Right lobe of liver (tissue), 6 donors: ENCODE measurements around the gene ASH1L. TPM values are rescaled to one million over a fixed set of nuclear protein-coding genes. Genes with fewer than 3 reads are reported as not detected.

Experiments
- ATAC-seq, 4 donors: fragments of 200-7000 bp; cut with Tn5 transposase; one replicate each; pipeline ENCODE4 v1.9.1; 2020; ENCODE audit warnings: mild to moderate bottlenecking in 4 of 4, moderate library complexity in 4 of 4
- DNase-seq, 3 donors: peaks; one replicate each; pipeline ENCODE4 v3.0.0-alpha.2; 2020
- H3K27ac ChIP-seq, 3 donors: fragments of 200-600 bp; one replicate each; pipeline ENCODE4 v1.8.0; 2022
- H3K27me3 ChIP-seq, 2 donors: fragments of 200-600 bp; one replicate each; pipeline ENCODE4 v1.8.0; 2022
- H3K36me3 ChIP-seq, 4 donors: fragments of 200-600 bp; sonication (generic) in 1 of 4; one replicate each; pipeline versions ENCODE4 v1.5.1 to v1.8.0; 2017 to 2022; ENCODE audit warnings: control low read depth in 1 of 4
- H3K4me1 ChIP-seq, 4 donors: fragments of 200-600 bp; sonication (generic) in 1 of 4; one replicate each; pipeline versions ENCODE4 v1.5.1 to v1.8.0; 2017 to 2022; ENCODE audit warnings: control low read depth in 1 of 4
- H3K4me3 ChIP-seq, 3 donors: fragments of 200-600 bp; one replicate each; pipeline ENCODE4 v1.8.0; 2022
- H3K9me3 ChIP-seq, 4 donors: fragments of 200-600 bp; sonication (generic) in 1 of 4; one replicate each; pipeline versions ENCODE4 v1.5.1 to v1.8.0; 2017 to 2022; ENCODE audit warnings: control low read depth in 1 of 4
- POLR2A ChIP-seq: fragments of 450-650 bp; IDR thresholded peaks from one replicate; pipeline ENCODE4 v1.6.1; 2017; ENCODE audit warnings: antibody characterized with exemption, mild to moderate bottlenecking
- WGBS: methylation state at CpG from one replicate; pipeline ENCODE4 v1.1.6; 2018; ENCODE audit warnings: low coverage, low lambda C conversion rate; ENCODE audit not compliant: insufficient coverage; ENCODE audit errors: missing lambda C conversion rate; 5-methylcytosine and 5-hydroxymethylcytosine counted together
- intact Hi-C, 2 donors: fragments of 100-400 bp; cut with DNase I; formaldehyde crosslinking; loops; one replicate each; pipeline versions ENCODE4 v1.11.2 to v1.14.1; 2022
- total RNA-seq, 6 experiments: library from RNA; depleted of rRNA in 2 of 6; stranded (reverse); fragments of >200 nt in 2 of 6; fragmentation: NEBNext Ultra II Directional in 3 of 6; extraction: Animal tissue kit (Norgen Biotek cat#: 25700) in 3 of 6; gene quantifications; one replicate each; pipeline versions ENCODE4 v1.1.0 to v1.2.4, GENCODE V29; 2016 to 2023
- TF ChIP-seq, protein P1 (sequence below), 4 donors: fragments of 200-600 bp in 3 of 4; fragments of 450-650 bp in 1 of 4; IDR thresholded peaks; one replicate each; pipeline versions ENCODE4 v1.5.1 to v1.8.0; 2016 to 2022; ENCODE audit warnings: antibody characterized with exemption in 4 of 4, mild to moderate bottlenecking in 2 of 4
- donor health status: DM: no; HTN: yes; CAD: no.
- donor health status: DM: no; HTN: no; CAD: no.
- donor health status: DM: no; HTN: no; CAD: no.
- donor health status: DM: no; HTN: yes; CAD: no.
- donor health status: DM: no; HTN: yes; CAD: no.

Gene ASH1L
- total RNA-seq, 6 experiments from 2014 or later = 13.9 to 24.3 (median 17.6) TPM

DNA sequence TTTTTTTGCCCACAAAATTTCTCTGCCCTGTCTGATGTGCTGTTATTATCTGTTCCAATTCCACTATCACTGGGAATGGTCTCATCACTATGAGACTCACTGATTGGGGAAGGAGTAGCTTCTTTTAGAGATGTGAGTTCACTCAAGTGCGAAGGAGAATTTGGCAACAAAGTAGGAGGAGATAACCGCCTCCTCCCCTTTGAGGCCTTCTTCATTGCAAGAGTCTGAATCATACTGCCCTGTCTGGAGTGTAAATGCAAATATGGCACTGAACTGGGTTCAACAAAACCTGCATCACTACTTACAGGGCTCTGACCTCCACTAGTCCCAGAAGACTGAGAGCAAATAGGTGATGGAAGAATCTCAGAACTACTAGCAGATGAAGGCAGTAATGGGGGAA lies 83.4 kb downstream of the ASH1L start:
- DNase-seq = no peak
- no peak for TF ChIP-seq POLR2A
- TF ChIP-seq, protein P1, sequence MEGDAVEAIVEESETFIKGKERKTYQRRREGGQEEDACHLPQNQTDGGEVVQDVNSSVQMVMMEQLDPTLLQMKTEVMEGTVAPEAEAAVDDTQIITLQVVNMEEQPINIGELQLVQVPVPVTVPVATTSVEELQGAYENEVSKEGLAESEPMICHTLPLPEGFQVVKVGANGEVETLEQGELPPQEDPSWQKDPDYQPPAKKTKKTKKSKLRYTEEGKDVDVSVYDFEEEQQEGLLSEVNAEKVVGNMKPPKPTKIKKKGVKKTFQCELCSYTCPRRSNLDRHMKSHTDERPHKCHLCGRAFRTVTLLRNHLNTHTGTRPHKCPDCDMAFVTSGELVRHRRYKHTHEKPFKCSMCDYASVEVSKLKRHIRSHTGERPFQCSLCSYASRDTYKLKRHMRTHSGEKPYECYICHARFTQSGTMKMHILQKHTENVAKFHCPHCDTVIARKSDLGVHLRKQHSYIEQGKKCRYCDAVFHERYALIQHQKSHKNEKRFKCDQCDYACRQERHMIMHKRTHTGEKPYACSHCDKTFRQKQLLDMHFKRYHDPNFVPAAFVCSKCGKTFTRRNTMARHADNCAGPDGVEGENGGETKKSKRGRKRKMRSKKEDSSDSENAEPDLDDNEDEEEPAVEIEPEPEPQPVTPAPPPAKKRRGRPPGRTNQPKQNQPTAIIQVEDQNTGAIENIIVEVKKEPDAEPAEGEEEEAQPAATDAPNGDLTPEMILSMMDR (IDR thresholded peaks at IDR 0.05) = no peak
- intact Hi-C loops = no loop called here
- WGBS = 90% methylated on average over 2 of the region's 2 CpGs
- no peak for ATAC-seq
- Histone ChIP-seq H3K36me3 (peaks cover 0 to 27% (median 4%) of the 10 kb centered on the region in 4 donors), H3K27ac (no peak overlapping the region), H3K4me3 (no peak overlapping the region), H3K9me3 (no peaks in the 10 kb centered on the region), H3K27me3 (no peaks in the 10 kb centered on the region), H3K4me1 (no peaks in the 10 kb centered on the region)

DNA sequence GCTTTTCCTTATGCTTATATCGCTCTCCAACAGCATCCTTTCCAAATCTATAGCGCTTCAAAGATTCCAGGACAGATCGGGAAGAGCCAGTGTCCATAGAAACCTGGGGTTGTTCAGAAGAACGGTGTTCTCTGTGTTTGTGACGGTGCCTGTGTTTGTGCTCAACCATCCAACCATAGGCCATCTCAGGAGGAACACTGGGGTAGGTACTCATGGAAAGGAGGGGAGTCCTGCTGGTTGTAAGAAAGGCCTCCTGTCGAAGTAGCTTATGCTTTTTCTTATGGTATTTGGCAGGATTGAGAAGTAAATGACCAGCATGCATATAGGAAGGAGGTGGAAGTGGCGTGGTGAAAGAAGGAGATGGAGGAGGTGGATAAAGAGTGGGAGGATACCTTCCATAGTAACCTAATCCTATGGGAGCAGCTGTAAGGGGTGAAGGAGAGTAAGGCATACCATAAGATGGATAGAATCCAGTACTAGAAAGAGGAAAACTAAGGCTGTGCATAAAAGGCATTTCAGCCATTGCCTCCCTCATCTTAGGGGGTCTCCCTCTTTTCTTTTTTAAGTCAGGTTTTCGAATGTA lies 84.2 kb downstream of the ASH1L start:
- WGBS = 93% methylated on average over 7 of the region's 8 CpGs
- H3K27me3 ChIP-seq = no peaks in the 10 kb centered on the region
- H3K9me3 ChIP-seq = no peaks in the 10 kb centered on the region
- no peak for ATAC-seq
- intact Hi-C loops = no loop called here
- H3K27ac ChIP-seq = no peak overlapping the region
- TF ChIP-seq, protein P1 (IDR thresholded peaks at IDR 0.05) = no peak
- TF ChIP-seq POLR2A = no peak
- no peaks in the 10 kb centered on the region for H3K4me1 ChIP-seq
- no peak for DNase-seq
- H3K4me3 ChIP-seq = no peak overlapping the region
- H3K36me3 ChIP-seq = peaks cover 0 to 27% (median 4%) of the 10 kb centered on the region in 4 donors

DNA sequence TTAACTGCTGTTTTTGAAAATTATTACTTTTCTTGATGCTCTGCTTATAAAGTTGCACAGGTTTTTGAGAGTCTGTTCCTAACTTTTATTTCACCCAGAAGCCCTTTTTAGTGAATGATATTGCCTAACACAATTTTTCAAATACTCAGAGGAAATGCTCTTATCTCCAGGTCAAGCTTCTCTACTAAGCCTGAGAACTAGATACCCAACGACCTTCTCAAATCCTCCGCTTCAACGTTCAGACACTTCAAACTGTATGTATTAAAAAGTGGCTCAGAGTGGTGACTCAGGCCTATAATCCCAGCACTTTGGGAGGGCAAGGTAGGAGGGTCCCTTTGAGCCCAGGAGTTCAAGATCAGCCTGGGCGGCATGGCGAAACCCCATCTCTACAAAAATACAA lies 88.5 kb downstream of the ASH1L start:
- WGBS = 80% methylated on average over 5 of the region's 5 CpGs
- Histone ChIP-seq H3K9me3 (peaks cover 0 to 8% (median 0%) of the 10 kb centered on the region in 4 donors), H3K36me3 (peaks cover 0 to 9% (median 0%) of the 10 kb centered on the region in 4 donors), H3K4me1 (no peaks in the 10 kb centered on the region), H3K27me3 (no peaks in the 10 kb centered on the region), H3K4me3 (no peak overlapping the region), H3K27ac (no peak overlapping the region)
- intact Hi-C loops = no loop called here
- TF ChIP-seq, protein P1 (IDR thresholded peaks at IDR 0.05) = no peak
- TF ChIP-seq POLR2A = no peak
- DNase-seq = no peak
- no peak for ATAC-seq

DNA sequence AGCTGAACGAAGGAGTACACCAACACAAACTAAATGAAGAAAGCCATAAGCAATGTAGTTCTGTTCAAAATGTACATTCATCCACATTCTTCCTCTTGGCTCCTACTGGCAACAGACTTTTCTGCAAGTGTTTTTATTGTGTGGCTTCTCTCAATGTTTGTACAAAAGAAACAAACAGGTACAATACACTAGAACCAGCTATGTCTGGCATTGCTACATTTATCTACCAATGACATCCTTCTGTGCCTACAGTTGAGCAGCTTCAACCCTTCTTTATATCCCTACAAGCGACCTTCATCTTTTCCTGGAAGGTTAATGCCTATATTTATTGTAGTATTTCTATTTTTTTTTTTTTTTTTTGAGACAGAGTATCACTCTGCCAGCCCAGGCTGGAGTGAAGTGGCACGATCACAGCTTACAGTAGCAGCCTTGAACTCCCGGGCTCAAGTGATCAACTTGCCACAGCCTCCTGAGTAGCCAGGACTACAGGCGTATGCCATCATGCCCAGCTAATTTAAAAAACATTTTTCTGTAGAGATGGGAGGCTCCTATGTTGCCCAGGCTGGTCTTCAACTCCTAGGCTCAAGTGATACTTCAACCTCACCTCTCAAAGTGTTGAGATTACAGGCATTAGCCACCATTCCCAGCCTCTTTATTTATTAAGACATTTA lies 89.3 kb downstream of the ASH1L start:
- WGBS = 93% methylated on average over 4 of the region's 5 CpGs
- DNase-seq (no peak), ATAC-seq (no peak)
- peaks cover 0 to 8% (median 0%) of the 10 kb centered on the region in 4 donors for H3K9me3 ChIP-seq
- no peak for TF ChIP-seq POLR2A
- TF ChIP-seq, protein P1 (IDR thresholded peaks at IDR 0.05) = no peak
- peaks cover 0 to 4% (median 0%) of the 10 kb centered on the region in 4 donors for H3K36me3 ChIP-seq
- no peaks in the 10 kb centered on the region for H3K27me3 ChIP-seq
- no peak overlapping the region for H3K27ac ChIP-seq
- intact Hi-C loops = no loop called here
- peaks cover 0 to 6% (median 0%) of the 10 kb centered on the region in 4 donors for H3K4me1 ChIP-seq
- H3K4me3 ChIP-seq = no peak overlapping the region
